ENCODE results near the gene ZNF106.

The ZNF106 gene

GRCh38 chr15:42364529-42364928 lies 126.4 kb downstream of the ZNF106 start:
- DNase-seq = no peak

- DNase-seq = no peak
These were observed 127.0 kb downstream of the ZNF106 start for GRCh38 chr15:42363942-42364341.

- DNase-seq = no peak
These were observed 127.5 kb downstream of the ZNF106 start for GRCh38 chr15:42363487-42363886.

Data from NCI-H226 (cell line).